Keratinocyte (primary cell): ENCODE results near the gene SHANK1. TPM values are rescaled to one million over a fixed set of nuclear protein-coding genes. Genes with fewer than 3 reads are reported as not detected.
"Not testable (repeated sequence)": the region's sequence is repeated elsewhere in the genome, so short reads cannot be mapped to it uniquely, and the experiment has no call there.

ENCODE experiments used
- DNase-seq: peaks from one replicate; pipeline ENCODE4 v3.0.0-alpha.2; 2011; ENCODE audit warnings: low read depth, missing footprints, low spot score
- FAIRE-seq: peaks from 2 replicates; lab custom pipeline; 2011; peaks lifted over from hg19 to GRCh38; lab: Jason Lieb, UNC
- H2AFZ ChIP-seq: 2 replicates; pipeline ENCODE4 v1.6.0; 2012; ENCODE audit warnings: low read length, control low read depth, inconsistent platforms; ENCODE audit not compliant: control insufficient read depth
- H3K27ac ChIP-seq: 2 replicates; pipeline ENCODE4 v1.5.1; 2011; ENCODE audit warnings: low read length; ENCODE audit not compliant: control insufficient read depth, insufficient read depth
- H3K27me3 ChIP-seq: 3 replicates; pipeline ENCODE4 v1.6.0; 2011; ENCODE audit warnings: low read length; ENCODE audit not compliant: control insufficient read depth, insufficient read depth; ENCODE audit errors: extremely low read depth
- H3K36me3 ChIP-seq, 2 experiments: 2 replicates in 1 of 2; 3 replicates in 1 of 2; pipeline ENCODE4 v1.5.1; 2011; ENCODE audit warnings: low read length in 2 of 2, mild to moderate bottlenecking in 1 of 2; ENCODE audit not compliant: control insufficient read depth in 2 of 2, insufficient read depth in 2 of 2; ENCODE audit errors: extremely low read depth in 1 of 2
- H3K4me1 ChIP-seq: 3 replicates; pipeline ENCODE4 v1.5.1; 2011; ENCODE audit warnings: low read length; ENCODE audit not compliant: control insufficient read depth, insufficient read depth; ENCODE audit errors: extremely low read depth
- H3K4me2 ChIP-seq: 3 replicates; pipeline ENCODE4 v1.6.0; 2011; ENCODE audit warnings: low read depth, low read length; ENCODE audit not compliant: control insufficient read depth, insufficient read depth; ENCODE audit errors: extremely low read depth
- H3K4me3 ChIP-seq, 3 experiments: fragments of 200-600 bp in 1 of 3; sonication (generic) in 1 of 3; 2 replicates in 2 of 3; 3 replicates in 1 of 3; pipeline ENCODE4 v1.5.1; 2011 to 2016; ENCODE audit warnings: low read length in 3 of 3, mild to moderate bottlenecking in 3 of 3, control low read depth in 2 of 3, inconsistent platforms in 1 of 3, low read depth in 1 of 3, mixed read lengths in 1 of 3, mixed run types in 1 of 3, moderate library complexity in 1 of 3; ENCODE audit not compliant: control insufficient read depth in 2 of 3, insufficient read depth in 2 of 3; ENCODE audit errors: extremely low read depth in 1 of 3
- H3K79me2 ChIP-seq: 2 replicates; pipeline ENCODE4 v1.6.0; 2012; ENCODE audit warnings: low read length; ENCODE audit not compliant: control insufficient read depth, insufficient read depth
- H3K9ac ChIP-seq: 3 replicates; pipeline ENCODE4 v1.6.0; 2011; ENCODE audit warnings: low read length; ENCODE audit not compliant: control insufficient read depth, insufficient read depth; ENCODE audit errors: extremely low read depth
- H3K9me1 ChIP-seq: 3 replicates; pipeline ENCODE4 v1.6.0; 2011; ENCODE audit warnings: low read length; ENCODE audit not compliant: control insufficient read depth, insufficient read depth; ENCODE audit errors: extremely low read depth
- H3K9me3 ChIP-seq: 2 replicates; pipeline ENCODE4 v1.5.1; 2012; ENCODE audit warnings: low read depth, low read length; ENCODE audit not compliant: control insufficient read depth
- H4K20me1 ChIP-seq: 3 replicates; pipeline ENCODE4 v1.6.0; 2011; ENCODE audit warnings: low read length; ENCODE audit not compliant: control insufficient read depth, insufficient read depth; ENCODE audit errors: extremely low read depth
- EZH2 ChIP-seq: IDR thresholded peaks from one replicate; pipeline ENCODE4 v1.6.1; 2012; ENCODE audit warnings: inconsistent platforms, mild to moderate bottlenecking, low read length, moderate library complexity
- dilution Hi-C: fragments of 300-500 bp; cut with MboI; formaldehyde crosslinking; loops from one replicate; pipeline ENCODE4 v1.7.0; 2020; ENCODE audit warnings: low sequenced_read_pairs; ENCODE audit not compliant: extremely low pct_ligation_motif_present
- polyA plus RNA-seq, 5 experiments: library from polyadenylated mRNA; depleted of rRNA in 3 of 5; stranded (reverse) in 3 of 5; stranded (forward) in 1 of 5; unstranded in 1 of 5; fragments of >200 nt; gene quantifications; 1 replicate in 1 of 5; 2 replicates in 3 of 5; 3 replicates in 1 of 5; pipeline versions ENCODE4 v1.2.1 to v1.2.3, GENCODE V29; 2011 to 2012; ENCODE audit warnings: missing spikeins in 2 of 5, low read depth in 1 of 5, low replicate concordance in 1 of 5
- TF ChIP-seq, protein P1 (sequence below), 3 experiments: IDR thresholded peaks in 1 of 3; conservative IDR thresholded peaks in 1 of 3; optimal IDR thresholded peaks in 1 of 3; 2 replicates in 2 of 3; 3 replicates in 1 of 3; pipeline versions ENCODE3 to v1.5.1; 2011; ENCODE audit warnings: low read length in 3 of 3, mild to moderate bottlenecking in 3 of 3, moderate library complexity in 2 of 3, control low read depth in 1 of 3, inconsistent platforms in 1 of 3; ENCODE audit not compliant: insufficient read depth in 2 of 3; ENCODE audit errors: extremely low read depth in 1 of 3

Gene SHANK1
- polyA plus RNA-seq, 1 donor (not counting 4 experiments of a cell fraction or from before 2014, with no cell fraction given): 0.51 TPM

DNA sequence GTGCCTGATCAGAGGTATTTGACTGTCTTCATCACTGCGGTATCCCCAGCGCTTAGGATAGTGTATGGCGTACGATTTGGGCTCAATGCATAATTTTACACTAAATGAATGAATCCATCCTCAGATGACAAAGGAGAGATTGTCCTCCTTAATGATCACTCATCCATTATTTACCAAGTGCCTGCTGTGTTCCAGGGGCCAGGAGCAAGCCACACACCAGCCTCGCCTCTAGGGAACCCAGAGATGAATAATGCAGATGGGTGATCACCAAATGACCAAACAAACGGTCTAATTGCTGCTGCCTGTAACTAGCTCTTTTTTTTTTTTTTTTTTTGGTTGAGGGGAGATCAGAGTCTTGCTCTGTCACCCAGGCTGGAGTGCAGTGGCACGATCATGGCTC lies 44.8 kb upstream of the SHANK1 start:
- dilution Hi-C loops: no loop called here
- no peaks in the 10 kb centered on the region for H3K79me2 ChIP-seq
- DNase-seq (no peak), FAIRE-seq (no peak)
- no peak overlapping the region for H2AFZ ChIP-seq
- H3K27me3 ChIP-seq: no peaks in the 10 kb centered on the region
- no peaks in the 10 kb centered on the region for H3K9me3 ChIP-seq
- H3K4me1 ChIP-seq: no peaks in the 10 kb centered on the region
- H3K9me1 ChIP-seq: no peaks in the 10 kb centered on the region
- no peak overlapping the region for H3K27ac ChIP-seq
- no peak overlapping the region for H3K4me2 ChIP-seq
- TF ChIP-seq EZH2: no peak
- TF ChIP-seq, protein P1, sequence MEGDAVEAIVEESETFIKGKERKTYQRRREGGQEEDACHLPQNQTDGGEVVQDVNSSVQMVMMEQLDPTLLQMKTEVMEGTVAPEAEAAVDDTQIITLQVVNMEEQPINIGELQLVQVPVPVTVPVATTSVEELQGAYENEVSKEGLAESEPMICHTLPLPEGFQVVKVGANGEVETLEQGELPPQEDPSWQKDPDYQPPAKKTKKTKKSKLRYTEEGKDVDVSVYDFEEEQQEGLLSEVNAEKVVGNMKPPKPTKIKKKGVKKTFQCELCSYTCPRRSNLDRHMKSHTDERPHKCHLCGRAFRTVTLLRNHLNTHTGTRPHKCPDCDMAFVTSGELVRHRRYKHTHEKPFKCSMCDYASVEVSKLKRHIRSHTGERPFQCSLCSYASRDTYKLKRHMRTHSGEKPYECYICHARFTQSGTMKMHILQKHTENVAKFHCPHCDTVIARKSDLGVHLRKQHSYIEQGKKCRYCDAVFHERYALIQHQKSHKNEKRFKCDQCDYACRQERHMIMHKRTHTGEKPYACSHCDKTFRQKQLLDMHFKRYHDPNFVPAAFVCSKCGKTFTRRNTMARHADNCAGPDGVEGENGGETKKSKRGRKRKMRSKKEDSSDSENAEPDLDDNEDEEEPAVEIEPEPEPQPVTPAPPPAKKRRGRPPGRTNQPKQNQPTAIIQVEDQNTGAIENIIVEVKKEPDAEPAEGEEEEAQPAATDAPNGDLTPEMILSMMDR (optimal IDR thresholded peaks at IDR 0.05 in 1 of 3, IDR thresholded peaks at IDR 0.05 in 1 of 3, conservative IDR thresholded peaks at IDR 0.05 in 1 of 3; ENCODE audit: extremely low read depth in 1 of 3, insufficient read depth in 2 of 3, low read length in 3 of 3): no peak
- no peak overlapping the region for H3K4me3 ChIP-seq
- no peaks in the 10 kb centered on the region for H4K20me1 ChIP-seq
- H3K9ac ChIP-seq: no peak overlapping the region
- H3K36me3 ChIP-seq: no peaks in the 10 kb centered on the region

DNA sequence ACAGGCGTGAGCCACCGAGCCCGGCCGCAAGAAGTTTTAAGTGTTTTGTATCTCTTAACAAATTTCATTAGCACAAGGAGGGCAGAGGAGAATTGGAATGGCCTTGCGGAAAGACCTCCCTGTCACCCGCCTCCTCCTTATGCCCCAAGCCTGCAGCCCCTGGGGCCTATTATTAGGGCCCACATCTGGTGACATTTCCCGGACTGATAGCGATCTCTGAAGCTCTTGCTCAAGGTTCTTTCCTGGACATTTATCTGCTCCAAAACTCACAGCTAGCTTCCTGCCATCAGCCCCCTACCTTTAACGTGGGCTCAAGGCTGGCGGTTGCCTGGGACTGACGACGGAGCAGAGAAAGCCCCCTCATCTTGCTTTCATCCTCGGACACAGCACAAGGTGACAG lies 43.9 kb upstream of the SHANK1 start:
- H3K79me2 ChIP-seq, H3K27ac ChIP-seq, H2AFZ ChIP-seq, H3K9ac ChIP-seq, H3K4me2 ChIP-seq, H3K9me3 ChIP-seq, H3K27me3 ChIP-seq, FAIRE-seq, H3K36me3 ChIP-seq, DNase-seq, dilution Hi-C loops, H3K4me1 ChIP-seq, H3K9me1 ChIP-seq, H4K20me1 ChIP-seq, H3K4me3 ChIP-seq: not testable (repeated sequence)

DNA sequence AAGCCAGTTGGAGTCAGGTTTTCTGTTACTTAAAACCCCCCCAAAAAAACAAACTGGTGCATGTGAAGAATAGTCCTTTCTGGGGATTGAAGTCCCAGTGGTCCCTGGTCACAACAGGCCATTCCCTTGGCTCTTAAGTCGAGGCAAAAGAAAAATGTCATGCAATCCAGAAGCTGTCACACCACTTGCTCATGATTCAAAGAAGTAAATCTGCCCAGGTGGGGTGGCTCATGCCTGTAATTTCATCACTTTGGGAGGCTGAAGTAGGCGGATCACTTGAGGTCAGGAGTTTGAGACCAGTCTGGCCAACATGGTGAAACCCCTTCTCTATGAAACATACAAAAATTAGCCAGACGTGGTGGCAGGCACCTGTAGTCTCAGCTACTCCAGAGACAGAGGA lies 41.9 kb upstream of the SHANK1 start:
- H3K27me3 ChIP-seq, H3K9ac ChIP-seq, H3K9me3 ChIP-seq, FAIRE-seq, H3K27ac ChIP-seq, dilution Hi-C loops, H3K4me3 ChIP-seq, H4K20me1 ChIP-seq, H2AFZ ChIP-seq, H3K4me1 ChIP-seq, DNase-seq, H3K9me1 ChIP-seq, H3K36me3 ChIP-seq, H3K79me2 ChIP-seq, H3K4me2 ChIP-seq: not testable (repeated sequence)
